Muscle layer of duodenum (tissue), 2 donors: ENCODE measurements around the gene C1orf35.

Source experiments
- H3K27ac ChIP-seq: one replicate; pipeline ENCODE4 v1.7.0; 2013; ENCODE audit warnings: mild to moderate bottlenecking, low read length
- H3K27me3 ChIP-seq: one replicate; pipeline ENCODE4 v1.7.0; 2013; ENCODE audit warnings: low read depth, mild to moderate bottlenecking, control low read depth, low read length
- H3K36me3 ChIP-seq, 2 donors: one replicate each; pipeline ENCODE4 v1.7.0; 2013; ENCODE audit warnings: low read length in 2 of 2, control low read depth in 1 of 2, mild to moderate bottlenecking in 1 of 2; ENCODE audit not compliant: insufficient read depth in 2 of 2, control insufficient read depth in 1 of 2
- H3K4me1 ChIP-seq, 2 donors: one replicate each; pipeline ENCODE4 v1.7.0; 2013; ENCODE audit warnings: low read length in 2 of 2, mild to moderate bottlenecking in 2 of 2, control low read depth in 1 of 2, moderate library complexity in 1 of 2; ENCODE audit not compliant: insufficient read depth in 2 of 2, control insufficient read depth in 1 of 2
- H3K4me3 ChIP-seq, 2 donors: one replicate each; pipeline ENCODE4 v1.7.0; 2013; ENCODE audit warnings: low read length in 2 of 2, low read depth in 1 of 2, mild to moderate bottlenecking in 1 of 2
- H3K9me3 ChIP-seq, 2 donors: one replicate each; pipeline ENCODE4 v1.7.0; 2013; ENCODE audit warnings: low read length in 2 of 2, control low read depth in 1 of 2, mild to moderate bottlenecking in 1 of 2; ENCODE audit not compliant: control insufficient read depth in 1 of 2
- donor health status: healthy.

Gene C1orf35

DNA sequence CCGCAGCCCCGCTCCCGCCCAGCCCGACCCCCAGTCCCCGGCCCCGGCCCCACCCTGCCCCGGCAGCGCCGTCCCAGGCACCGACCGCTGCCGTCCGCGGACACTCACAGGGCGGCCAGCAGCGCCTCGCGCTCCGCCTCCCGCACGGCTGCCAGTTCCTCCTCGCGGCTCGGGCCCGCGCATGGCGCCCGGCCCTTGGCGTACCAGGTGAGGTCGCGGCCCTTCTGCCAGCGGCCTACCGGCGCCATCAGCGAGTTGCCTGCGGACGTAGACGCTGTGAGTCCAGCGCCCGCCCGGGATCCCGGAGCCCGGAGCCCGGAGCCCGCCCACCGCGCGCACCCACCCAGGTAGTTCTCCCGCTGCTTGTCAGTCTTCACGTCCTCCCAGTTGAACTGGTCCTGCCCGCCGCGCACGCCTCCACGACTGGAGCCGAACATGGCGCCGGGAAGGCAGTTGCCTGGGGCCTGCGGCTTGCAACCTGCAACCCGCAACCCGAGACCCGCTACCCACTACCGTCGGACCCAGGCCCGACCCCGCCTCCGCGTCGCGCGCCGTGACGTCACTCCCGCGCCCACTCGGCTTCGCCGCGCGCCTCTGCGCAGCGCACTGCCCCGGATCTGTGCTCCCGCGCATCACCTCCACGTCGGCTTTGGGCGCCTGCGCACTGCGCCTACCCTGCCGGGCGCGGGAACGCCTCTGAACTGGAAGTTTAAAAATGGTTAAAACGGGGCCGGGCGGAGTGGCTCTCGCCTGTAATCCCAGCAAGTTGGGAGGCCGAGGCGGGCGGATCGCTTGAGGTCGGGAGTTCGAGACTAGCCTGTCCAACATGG is at the start of gene C1orf35:
TSS of gene C1orf35 (minus strand) at position 535 of the 830 bp plus-strand sequence. CDS start at position 437, 98 bp downstream.
- Histone ChIP-seq H3K27me3 (no peaks in the 10 kb centered on the region), H3K27ac (no peak within 1 kb of the TSS), H3K4me1 (peaks cover 0 to 34% of the 10 kb centered on the region in 2 donors), H3K36me3 (peaks cover 29 to 57% of the 10 kb centered on the region in 2 donors), H3K4me3 (peak within 1 kb of the TSS; percentile 57 to 92), H3K9me3 (no peaks in the 10 kb centered on the region)

DNA sequence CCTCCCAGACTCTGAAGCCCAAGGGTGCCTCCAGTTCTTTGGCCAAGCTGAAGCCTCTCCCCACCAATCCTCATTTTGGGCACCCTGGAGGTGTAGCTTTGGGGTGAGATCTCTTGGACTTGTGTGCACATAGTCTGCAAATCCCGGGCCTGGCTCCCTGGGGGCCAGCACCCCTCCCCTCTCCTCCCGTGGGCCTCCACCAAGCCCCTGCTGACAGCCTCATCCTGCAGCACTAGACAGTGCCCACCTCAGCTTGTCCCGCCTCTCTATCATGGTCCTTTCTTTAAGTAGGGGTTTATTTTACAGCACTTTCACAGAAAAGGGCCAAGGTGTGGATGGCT is 49.8 kb upstream of the C1orf35 start:
- H3K4me3 ChIP-seq, result no peak overlapping the region
- H3K4me1 ChIP-seq, result peaks cover 8 to 37% of the 10 kb centered on the region in 2 donors
- no peaks in the 10 kb centered on the region for H3K27me3 ChIP-seq
- no peak overlapping the region for H3K27ac ChIP-seq
- peaks cover under 1 to 7% of the 10 kb centered on the region in 2 donors for H3K36me3 ChIP-seq
- H3K9me3 ChIP-seq, result no peaks in the 10 kb centered on the region

DNA sequence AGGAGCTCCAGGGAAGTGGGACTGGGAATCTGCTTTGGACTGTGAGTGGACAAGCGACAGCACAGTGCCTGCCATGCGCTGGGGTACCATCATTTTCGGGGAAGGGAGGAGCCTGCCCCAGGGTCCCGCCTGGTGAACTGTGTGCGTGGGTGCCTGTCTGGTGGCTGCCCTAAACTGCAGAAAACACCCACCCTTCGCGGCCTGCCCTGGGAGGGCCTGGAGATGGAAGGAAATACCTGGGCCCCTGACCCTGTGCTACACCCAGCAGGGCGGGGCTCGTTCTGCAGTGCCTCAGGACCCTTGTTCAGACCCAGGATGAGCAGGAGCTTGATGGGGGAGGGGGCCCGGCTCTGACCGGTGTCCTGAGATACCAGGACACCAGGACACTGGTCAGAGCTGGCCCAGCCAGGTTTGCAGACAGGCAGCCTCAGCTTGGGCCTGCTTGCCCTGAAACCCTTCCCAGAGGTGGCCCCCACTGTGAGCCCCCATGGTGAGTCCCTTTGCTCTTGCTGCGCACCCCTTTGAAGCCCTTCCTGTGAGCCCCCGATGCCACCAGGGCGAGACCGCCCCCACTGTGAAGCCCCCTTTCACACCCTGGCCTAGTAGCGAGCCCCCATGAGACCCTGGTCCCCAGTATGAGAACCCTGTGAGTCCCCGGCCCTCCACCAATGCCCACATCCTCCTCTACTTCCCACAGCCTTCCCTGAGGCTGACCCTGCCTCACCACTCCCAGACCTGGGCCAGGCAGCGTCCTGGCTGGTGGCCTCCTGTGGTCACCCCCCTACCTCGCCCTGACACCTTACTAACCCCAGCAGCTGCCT is 49.2 kb upstream of the C1orf35 start:
- no peak overlapping the region for H3K27ac ChIP-seq

GRCh38 chr1:228151180-228151925 is 48.2 kb upstream of the C1orf35 start:
- Histone ChIP-seq H3K4me3 (peak overlapping the region in 1 of 2 donors; percentile 60), H3K36me3 (peaks cover 4 to 17% of the 10 kb centered on the region in 2 donors), H3K27ac (peak overlapping the region; percentile 39), H3K27me3 (no peaks in the 10 kb centered on the region), H3K4me1 (peaks cover 8 to 37% of the 10 kb centered on the region in 2 donors), H3K9me3 (no peaks in the 10 kb centered on the region)

More for the DNA sequence above, 49.2 kb upstream of the C1orf35 start:
- Histone ChIP-seq H3K27me3 (no peaks in the 10 kb centered on the region), H3K36me3 (peaks cover 4 to 9% of the 10 kb centered on the region in 2 donors), H3K4me1 (peaks cover 8 to 37% of the 10 kb centered on the region in 2 donors), H3K4me3 (no peak overlapping the region), H3K9me3 (no peaks in the 10 kb centered on the region)

GRCh38 chr1:228150461-228151179 is 47.5 kb upstream of the C1orf35 start:
- peaks cover 8 to 37% of the 10 kb centered on the region in 2 donors for H3K4me1 ChIP-seq
- peaks cover 4 to 24% of the 10 kb centered on the region in 2 donors for H3K36me3 ChIP-seq
- H3K4me3 ChIP-seq, result peak overlapping the region; percentile 56 to 60

GRCh38 chr1:228150120-228150460 is 47.0 kb upstream of the C1orf35 start:
- Histone ChIP-seq H3K9me3 (no peaks in the 10 kb centered on the region), H3K4me1 (peaks cover 8 to 37% of the 10 kb centered on the region in 2 donors), H3K27ac (peak overlapping the region; percentile 72), H3K4me3 (peak overlapping the region; percentile 56 to 60), H3K36me3 (peaks cover 4 to 25% of the 10 kb centered on the region in 2 donors), H3K27me3 (no peaks in the 10 kb centered on the region)

More at GRCh38 chr1:228150461-228151179, 47.5 kb upstream of the C1orf35 start:
- no peaks in the 10 kb centered on the region for H3K9me3 ChIP-seq
- peak overlapping the region; percentile 39 for H3K27ac ChIP-seq
- H3K27me3 ChIP-seq, result no peaks in the 10 kb centered on the region

GRCh38 chr1:228149406-228150119 is 46.4 kb upstream of the C1orf35 start, which contains the start of gene GJC2:
TSS of gene GJC2 (plus strand) at chr1:228149930. CDS start at chr1:228157759, 7,829 bp downstream.
- Histone ChIP-seq H3K36me3 (peaks cover 4 to 25% of the 10 kb centered on the region in 2 donors), H3K27me3 (no peaks in the 10 kb centered on the region), H3K4me3 (peak within 1 kb of the TSS; percentile 56 to 60), H3K27ac (peak within 1 kb of the TSS; percentile 72), H3K4me1 (peaks cover 8 to 37% of the 10 kb centered on the region in 2 donors), H3K9me3 (no peaks in the 10 kb centered on the region)

GRCh38 chr1:228148935-228149405 is 45.8 kb upstream of the C1orf35 start:
- peaks cover 4 to 25% of the 10 kb centered on the region in 2 donors for H3K36me3 ChIP-seq
- peak overlapping the region in 1 of 2 donors; percentile 60 for H3K4me3 ChIP-seq
- no peaks in the 10 kb centered on the region for H3K27me3 ChIP-seq
- H3K9me3 ChIP-seq, result no peaks in the 10 kb centered on the region
- H3K27ac ChIP-seq, result peak overlapping the region; percentile 72
- H3K4me1 ChIP-seq, result peaks cover 8 to 41% of the 10 kb centered on the region in 2 donors

DNA sequence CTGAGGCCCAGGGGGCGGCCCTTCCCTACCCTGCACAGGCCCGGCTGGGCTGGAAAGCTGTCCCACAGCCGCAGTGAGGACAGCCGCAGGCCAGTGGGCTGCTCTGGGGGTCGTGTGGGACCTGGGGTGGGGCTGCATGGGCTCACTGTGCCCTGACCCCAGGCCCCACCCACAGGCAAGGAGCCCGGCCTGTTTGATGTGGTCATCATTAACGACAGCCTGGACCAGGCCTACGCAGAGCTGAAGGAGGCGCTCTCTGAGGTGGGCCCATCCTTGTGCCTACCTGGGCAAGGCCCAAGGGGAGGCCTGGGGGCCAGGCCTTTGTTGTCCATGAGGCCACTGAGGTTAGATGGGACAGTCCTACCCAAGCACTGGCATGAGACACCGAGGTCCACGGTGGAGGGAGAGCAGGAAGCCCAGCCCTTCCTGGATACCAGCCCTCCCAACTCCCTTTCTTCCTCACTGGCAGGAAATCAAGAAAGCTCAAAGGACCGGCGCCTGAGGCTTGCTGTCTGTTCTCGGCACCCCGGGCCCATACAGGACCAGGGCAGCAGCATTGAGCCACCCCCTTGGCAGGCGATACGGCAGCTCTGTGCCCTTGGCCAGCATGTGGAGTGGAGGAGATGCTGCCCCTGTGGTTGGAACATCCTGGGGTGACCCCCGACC is 45.2 kb upstream of the C1orf35 start:
- no peaks in the 10 kb centered on the region for H3K27me3 ChIP-seq
- H3K36me3 ChIP-seq, result peaks cover 4 to 25% of the 10 kb centered on the region in 2 donors
- H3K4me3 ChIP-seq, result no peak overlapping the region
- H3K4me1 ChIP-seq, result peaks cover 8 to 48% of the 10 kb centered on the region in 2 donors
- peak overlapping the region; percentile 4 for H3K27ac ChIP-seq
- H3K9me3 ChIP-seq, result no peaks in the 10 kb centered on the region
